ENCODE measurements around the gene FLNA.
A peak's percentile ranks its signal among the peaks of the same experiment; 100 is the strongest.

Gene FLNA

GRCh38 chrX:154372612-154373022 lies 1.8 kb downstream of the FLNA start:
- DNase-seq = no peak

- no peak for DNase-seq
Measured at GRCh38 chrX:154371789-154372300, 2.6 kb downstream of the FLNA start.

- peak; percentile 78 for DNase-seq
Measured at GRCh38 chrX:154371017-154371788, 3.2 kb downstream of the FLNA start.

- no peak for DNase-seq
Measured at GRCh38 chrX:154370300-154371016, 4.0 kb downstream of the FLNA start.

GRCh38 chrX:154369449-154370299 lies 4.8 kb downstream of the FLNA start:
- no peak for DNase-seq

- DNase-seq = peak; percentile 49
Measured at GRCh38 chrX:154368630-154369448, 5.6 kb downstream of the FLNA start.

GRCh38 chrX:154367474-154368308 lies 6.7 kb downstream of the FLNA start:
- DNase-seq = no peak

- DNase-seq = no peak
Measured at GRCh38 chrX:154366666-154367055, 7.8 kb downstream of the FLNA start.

- no peak for DNase-seq
Measured at GRCh38 chrX:154365997-154366665, 8.3 kb downstream of the FLNA start.

GRCh38 chrX:154365052-154365600 lies 9.3 kb downstream of the FLNA start:
- DNase-seq = no peak

- DNase-seq = no peak
Measured at GRCh38 chrX:154363706-154364439, 10.6 kb downstream of the FLNA start.

GRCh38 chrX:154362085-154362742 lies 12.2 kb downstream of the FLNA start:
- no peak for DNase-seq

GRCh38 chrX:154360155-154360713 lies 14.2 kb downstream of the FLNA start:
- no peak for DNase-seq

- no peak for DNase-seq
Measured at GRCh38 chrX:154359362-154360154, 14.9 kb downstream of the FLNA start.

- no peak for DNase-seq
Measured at GRCh38 chrX:154358829-154359228, 15.6 kb downstream of the FLNA start.

GRCh38 chrX:154358011-154358410 lies 16.4 kb downstream of the FLNA start:
- no peak for DNase-seq

- no peak for DNase-seq
Measured at GRCh38 chrX:154357205-154357604, 17.2 kb downstream of the FLNA start.

GRCh38 chrX:154356596-154356995 lies 17.8 kb downstream of the FLNA start:
- DNase-seq = no peak
